Activated T-cell treated with anti-CD3 and anti-CD28 coated beads for 1 hour (primary cell): Measurements from ENCODE around the gene ERLEC1.
"Not testable (repeated sequence)": the region's sequence is repeated elsewhere in the genome, so short reads cannot be mapped to it uniquely, and the experiment has no call there.

Experiments
- DNase-seq: peaks from one replicate; pipeline ENCODE4 v3.0.0-alpha.2; 2020; ENCODE audit warnings: low read depth

ERLEC1 gene

DNA sequence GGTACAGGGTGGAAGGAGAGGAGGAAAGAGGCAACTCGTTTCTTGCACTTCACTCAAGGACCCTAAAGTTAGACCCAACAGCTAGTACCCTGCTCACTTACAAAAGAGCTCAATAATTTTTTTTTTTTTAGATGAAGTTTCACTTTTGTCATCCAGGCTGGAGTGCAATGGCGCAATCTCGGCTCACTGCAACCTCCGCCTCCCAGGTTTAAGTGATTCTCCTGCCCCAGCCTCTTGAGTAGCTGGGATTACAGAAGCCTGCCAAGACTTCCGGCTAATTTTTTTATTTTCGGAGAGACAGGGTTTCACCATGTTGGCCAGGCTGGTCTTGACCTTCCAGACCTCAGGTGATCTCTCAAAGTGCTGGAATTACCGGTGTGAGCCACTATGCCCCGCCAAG, 4.2 kb upstream of the ERLEC1 start:
- DNase-seq: no peak

DNA sequence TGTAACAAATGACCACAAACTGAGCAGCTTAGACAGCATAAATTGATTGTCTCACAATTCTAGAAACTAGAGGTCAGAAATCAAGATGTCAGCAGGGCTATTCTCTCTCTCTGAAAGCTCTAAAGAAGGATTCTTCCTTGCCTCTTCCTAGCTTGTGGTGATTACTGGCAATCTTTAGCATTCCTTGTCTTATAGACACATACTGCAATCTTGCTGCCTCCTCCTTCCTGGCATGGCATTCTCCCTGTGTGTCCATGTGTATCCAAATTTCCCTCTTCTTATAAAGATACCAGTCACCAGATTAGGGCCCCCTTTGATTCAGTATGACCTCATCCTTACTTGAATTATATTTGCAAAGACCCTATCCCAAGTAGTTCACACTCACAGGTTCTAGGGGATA, 2.4 kb upstream of the ERLEC1 start:
- DNase-seq: no peak

DNA sequence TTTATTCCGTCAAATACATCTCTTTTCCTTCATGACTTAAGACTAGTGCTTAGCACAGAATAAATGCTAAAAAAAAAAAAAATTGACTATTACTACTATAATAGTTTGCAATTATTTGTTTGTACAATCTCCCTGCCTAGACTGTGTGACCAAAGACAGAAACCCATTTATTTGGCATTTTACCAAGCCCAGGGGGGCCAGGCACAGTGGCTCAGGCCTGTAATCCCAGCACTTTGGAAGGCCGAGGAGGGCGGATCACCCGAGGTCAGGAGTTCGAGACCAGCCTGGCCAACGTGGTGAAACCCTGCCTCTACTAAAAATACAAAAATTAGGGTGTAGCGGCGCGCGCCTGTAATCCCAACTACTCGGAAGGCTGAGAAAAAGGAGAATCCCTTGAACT, 1.5 kb upstream of the ERLEC1 start:
- DNase-seq: no peak

DNA sequence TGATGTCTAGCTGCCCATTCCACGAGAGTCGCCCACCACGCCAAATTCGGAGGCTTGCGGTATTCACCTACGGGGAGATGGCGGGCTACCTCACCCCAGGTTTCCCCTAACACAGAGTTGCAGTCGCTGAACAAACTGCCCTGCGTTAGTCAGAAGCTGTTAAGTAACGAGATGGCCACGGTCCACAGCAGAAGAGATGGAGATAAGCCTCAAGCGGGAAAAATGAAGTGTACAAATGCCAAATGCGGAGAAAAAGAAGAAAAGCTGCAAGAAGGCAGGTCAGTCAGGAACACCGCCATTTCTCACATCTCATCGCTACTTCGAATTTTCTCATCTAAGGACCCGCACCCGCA, 516 bp upstream of the ERLEC1 start:
- no peak for DNase-seq

DNA sequence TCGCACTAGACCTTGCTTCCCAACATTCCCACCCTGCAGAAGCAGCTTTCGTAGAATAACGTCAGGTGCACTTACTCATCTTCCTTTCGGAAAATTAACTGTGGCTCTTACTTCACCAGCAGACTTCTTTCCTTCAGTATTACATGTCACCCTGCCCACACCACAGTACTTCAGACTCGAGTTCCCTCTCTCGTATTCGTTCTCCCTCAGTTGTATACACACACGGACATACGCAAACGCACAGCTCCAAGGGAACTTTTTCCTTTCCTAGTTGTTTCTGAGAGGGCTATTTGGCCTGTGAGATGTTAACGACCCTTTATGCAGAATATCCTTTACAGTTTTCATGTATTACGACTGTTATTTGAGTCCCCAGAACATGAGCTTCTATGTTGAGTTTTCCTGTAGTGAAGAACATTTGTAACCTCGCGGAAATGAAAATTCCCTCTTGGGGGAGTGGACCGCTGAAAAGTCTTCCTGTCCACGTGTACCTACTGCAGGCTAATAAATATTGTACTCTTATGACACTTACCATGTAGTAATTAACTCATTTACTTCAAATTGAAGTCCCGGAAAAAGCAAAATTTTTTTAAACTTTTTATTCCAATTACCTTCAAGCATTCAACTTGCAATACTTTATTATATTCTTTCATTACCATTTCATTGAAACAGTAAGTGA, 908 bp downstream of the ERLEC1 start:
- DNase-seq: no peak

DNA sequence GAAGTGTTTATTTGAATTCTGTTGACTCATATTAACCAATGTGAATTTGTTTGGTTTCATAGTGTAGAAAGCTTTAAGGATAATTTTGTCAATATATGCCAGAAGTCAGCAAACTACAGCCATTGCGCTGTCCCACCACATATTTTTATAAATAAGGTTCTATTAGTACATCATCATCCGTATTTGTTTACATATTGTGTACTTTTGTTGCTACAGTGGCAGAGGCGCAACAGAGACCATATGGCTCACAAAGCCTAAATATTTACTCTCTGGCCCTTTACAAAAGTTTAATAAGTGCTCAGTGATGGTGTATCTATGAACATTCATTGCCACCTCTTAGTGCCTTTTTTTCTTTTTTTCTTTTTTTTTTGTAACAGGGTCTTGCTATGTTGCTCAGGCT, 6.4 kb downstream of the ERLEC1 start:
- no peak for DNase-seq

DNA sequence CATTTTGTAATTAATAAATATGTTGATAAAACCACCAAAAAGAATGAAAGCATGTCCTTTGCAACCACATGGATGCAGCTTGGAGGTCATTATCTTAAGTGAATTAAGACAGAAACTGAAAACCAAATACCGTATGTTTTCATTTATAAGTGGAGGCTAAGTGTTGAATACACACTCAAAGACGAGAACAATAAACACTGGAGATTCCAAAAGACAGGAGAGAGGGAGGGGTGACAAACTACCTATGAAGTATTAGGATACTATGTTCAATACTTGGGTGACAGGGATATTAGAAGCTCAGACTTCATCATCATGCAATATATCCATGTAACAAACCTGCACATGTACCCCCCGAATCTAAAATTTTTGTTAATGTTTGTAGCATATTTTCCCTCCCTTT, 7.0 kb downstream of the ERLEC1 start:
- DNase-seq: no peak

DNA sequence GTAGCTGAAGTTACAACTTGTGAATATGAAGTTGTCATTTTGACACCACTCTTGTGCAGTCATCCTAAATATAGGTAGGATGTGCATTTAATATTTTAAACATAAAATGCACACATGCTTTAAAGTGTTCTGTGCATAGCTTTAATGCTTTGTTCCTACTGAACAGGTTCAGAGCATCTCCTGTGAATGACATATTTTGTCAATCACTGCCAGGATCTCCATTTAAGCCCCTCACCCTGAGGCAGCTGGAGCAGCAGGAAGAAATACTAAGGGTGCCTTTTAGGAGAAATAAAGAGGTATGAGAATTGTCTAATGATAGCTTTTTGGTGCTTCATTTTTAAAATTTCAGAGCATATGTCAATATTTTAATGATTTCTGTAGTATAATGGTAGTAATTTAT, 14.7 kb downstream of the ERLEC1 start:
- DNase-seq: no peak

DNA sequence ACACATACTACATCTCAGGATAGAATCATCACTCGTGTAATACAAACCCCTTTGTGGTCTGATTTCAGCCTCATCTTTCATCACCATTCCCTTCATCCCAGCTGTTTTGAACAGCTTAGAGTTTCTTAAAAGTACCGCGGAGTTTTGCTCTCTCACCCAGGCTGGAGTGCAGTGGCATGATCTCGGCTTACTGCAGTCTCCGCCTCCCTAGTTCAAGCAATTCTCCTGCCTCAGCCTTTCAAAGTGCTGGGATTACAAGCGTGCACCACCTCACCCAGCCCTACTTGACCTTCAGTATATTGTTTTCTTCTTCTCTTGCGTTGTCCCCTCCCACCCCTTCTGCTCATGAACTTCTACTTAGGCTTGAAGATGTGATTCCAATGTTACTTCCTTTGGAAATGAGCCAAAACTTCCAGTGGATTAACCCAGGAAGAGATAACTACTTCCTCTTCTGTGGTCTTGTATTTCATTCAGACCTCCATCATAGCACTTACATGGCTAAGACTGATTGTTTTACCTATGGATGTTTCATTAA, 15.8 kb downstream of the ERLEC1 start:
- no peak for DNase-seq

DNA sequence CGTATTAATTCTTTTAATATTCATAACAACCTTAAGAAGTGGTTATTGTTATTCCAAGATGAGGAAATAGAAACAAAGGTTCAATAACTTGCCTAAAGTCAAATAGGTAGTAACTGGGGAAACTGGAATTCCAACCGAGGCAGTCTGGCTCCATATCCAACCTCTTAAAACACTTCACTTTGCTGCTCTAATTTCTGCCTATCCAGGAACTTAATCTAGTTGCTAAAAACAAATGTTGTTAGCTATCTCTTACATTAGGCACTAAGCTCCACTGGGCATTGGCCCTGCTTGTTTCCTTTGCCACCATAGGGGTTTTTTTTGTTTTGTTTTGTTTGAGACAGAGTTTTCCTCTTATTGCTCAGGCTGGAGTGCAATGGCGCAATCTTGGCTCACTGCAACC, 24.8 kb downstream of the ERLEC1 start:
- DNase-seq: no peak

DNA sequence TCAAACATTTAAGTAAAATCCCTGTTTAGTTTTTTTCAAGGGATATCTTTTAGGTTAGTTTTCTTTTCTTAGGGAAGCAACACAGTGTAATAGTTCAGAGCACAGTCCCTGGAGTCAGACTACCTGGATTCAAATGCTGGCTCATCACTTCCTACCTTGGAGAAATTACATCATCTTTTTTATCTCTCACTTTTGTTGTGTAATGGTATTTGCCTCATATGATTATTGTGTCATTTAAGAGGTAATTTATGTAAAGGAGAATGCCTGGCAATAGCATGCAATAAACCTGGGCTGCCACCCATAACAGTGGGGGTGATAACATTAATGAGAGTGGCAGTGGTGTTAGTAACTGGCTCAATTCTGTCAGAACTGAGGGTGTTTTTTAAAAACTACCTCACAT, 26.3 kb downstream of the ERLEC1 start:
- no peak for DNase-seq

DNA sequence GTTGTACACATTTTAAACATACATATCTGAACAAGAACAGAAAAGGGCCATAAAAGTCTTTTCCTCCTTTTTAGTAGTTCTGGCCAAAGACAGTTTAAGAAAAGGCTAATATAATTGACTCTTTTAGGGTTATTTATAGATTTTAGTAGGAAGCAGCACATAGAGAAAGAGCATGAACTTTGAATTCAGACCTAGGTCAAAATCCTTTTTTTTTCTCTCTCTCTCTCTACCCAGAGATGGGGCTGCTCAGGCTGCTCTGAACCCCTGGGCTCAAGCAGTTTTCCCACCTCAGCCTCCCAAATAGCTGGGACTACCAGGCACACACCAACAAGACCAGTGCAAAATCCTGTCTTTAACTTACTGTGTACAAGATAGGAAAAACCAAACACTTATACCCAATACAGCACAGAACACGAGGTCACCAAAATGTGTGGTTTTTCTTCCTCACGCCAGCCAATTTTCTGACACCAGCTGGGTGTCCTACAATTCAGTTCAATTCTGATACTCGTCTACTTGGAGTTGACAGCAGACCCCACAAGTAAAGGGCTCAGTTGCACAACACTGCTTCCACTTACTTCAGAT, 32.1 kb downstream of the ERLEC1 start:
- DNase-seq: no peak

DNA sequence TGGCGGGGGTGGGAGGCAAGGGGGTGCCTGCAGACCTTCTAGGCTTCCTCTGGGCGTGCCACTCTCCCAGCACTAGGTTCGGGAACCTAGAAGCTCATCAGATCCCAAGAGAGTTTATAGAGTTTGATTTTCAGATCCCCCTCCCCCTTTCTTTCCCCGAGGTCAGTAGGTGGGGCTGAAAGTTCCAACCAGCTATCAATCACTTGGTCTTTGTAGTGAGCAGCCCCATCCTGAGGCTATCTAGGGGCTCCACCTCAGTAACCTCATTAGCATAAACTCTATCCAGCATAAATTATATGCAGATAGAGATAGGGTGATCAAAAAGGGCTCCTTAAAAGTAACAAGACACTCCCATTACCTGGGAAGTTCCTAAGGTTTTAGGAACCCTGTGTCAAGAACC, 32.8 kb downstream of the ERLEC1 start:
- no peak for DNase-seq

DNA sequence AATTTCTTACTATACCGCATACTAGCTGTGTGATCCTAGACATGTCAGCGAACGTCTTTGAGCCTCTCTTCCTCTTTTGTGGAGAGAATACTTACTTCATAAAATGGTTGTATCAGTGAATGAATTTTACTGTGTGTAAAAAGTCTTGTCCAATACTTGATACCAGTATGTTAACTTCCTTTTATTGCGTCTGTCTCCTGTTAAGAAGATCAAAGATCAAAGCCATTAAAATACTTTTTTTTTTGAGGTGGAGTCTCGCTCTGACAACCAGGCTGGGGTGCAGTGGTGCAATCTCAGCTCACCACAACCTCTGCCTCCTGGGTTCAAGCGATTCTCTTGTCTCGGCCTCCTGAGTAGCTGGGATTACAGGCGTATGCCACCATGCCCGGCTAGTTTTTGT, 33.2 kb downstream of the ERLEC1 start:
- DNase-seq: no peak

DNA sequence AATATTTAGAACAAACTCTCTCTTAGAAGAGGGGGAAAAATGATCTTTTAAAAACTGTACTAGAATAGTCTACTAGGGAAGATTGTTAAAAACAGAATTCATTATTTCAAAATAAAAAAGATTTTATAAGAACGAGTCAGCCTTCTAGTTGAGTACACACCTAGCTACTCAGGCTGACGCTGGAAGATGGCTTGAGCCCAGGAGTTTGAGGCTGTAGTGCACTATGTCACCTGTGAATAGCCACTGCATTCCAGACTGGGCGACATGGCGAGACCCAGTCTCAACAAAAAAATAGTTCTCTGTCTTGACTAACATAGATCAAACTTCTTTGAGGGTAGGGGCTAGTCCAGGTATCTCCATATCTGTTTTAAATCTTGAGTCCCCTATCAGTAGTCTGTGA, 33.9 kb downstream of the ERLEC1 start:
- DNase-seq: no peak

DNA sequence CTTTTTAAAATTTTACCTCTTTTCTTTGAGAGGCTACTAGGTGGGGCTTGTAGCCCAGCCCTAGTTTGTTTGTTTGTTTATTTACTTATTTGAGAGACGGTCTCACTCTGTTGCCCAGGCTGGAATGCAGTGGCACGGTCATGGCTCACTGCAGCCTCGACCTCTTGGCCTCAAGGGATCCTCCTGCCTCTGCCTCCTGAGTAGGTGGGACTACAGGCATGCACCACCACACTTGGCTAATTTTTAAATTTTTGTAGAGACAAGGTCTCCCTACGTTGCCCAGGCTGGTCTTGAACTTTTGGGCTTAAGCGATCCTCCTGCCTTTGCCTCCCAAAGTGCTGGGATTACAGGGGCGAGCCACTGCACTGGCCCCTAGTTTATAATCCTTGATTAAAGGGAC, 35.0 kb downstream of the ERLEC1 start:
- DNase-seq: no peak

DNA sequence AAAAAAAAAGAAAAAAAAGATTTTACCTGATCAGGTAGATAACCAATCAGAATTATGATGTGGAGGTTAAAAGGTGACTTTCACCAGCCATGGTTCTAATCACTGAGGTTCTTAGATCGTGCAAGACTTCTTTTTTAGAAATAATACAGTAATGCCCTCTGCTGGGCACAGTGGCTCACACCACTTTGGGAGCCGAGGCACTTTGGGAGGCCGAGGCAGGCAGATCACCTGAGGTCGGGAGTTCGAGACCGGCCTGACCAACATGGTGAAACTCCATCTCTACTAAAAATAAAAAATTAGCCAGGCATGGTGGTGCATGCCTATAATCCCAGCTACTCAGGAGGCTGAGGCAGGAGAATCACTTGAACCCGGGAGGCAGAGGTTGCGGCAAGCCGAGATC, 36.8 kb downstream of the ERLEC1 start:
- not testable (repeated sequence) for DNase-seq

DNA sequence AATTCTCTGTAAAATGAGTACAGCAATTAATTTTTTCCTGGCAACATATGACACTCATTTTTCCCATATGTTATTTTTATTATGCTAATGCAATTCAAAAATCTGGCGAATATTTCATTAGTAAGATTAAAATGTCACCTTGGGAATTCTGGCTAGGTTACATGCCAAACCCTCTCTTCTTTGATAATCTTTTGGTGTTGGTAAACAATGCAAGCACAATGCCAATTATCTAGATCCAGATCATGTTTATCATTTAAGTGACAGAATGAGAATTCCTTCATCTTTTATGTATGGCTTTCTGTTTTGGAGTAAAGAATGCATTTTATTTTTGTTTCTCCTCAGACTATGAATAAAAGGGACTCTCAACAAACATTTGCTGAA, 39.2 kb downstream of the ERLEC1 start:
- no peak for DNase-seq

DNA sequence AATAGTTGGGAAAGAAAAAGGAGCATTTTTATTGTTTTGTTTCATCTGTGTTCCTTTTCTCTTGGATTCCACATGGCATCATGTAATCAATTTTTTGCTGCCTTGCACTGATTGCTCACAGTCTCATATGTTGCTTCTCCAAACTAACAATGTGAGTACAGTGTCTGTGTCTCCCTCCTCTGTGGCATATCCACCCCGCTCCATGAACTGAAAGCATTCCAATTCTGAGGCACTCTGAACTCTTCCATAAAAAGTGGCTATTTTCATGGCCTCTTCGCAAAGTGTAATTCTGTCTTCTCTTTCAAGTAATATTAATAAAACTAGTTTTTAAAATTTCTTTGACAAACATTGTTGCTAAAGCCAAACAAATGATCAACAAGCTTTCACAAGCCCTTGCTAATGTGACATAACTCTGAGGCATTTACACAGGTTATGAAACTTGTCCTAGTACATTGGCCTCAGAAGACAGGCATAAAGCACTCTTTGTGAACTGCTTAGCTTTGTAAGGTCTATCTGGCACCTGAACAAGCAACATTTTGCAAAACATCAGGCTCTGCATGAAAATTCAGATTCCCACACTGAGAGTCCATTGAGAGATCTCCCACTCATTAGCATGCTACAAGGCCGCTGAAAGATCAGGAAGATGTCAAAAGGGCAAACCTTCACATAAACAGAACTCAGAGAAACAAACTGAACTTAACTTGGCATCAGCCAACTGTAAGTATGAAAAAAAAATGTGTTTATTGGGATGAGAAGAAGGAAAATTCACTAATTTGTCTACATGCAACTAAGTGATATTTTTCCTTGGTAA, 39.9 kb downstream of the ERLEC1 start:
- no peak for DNase-seq

DNA sequence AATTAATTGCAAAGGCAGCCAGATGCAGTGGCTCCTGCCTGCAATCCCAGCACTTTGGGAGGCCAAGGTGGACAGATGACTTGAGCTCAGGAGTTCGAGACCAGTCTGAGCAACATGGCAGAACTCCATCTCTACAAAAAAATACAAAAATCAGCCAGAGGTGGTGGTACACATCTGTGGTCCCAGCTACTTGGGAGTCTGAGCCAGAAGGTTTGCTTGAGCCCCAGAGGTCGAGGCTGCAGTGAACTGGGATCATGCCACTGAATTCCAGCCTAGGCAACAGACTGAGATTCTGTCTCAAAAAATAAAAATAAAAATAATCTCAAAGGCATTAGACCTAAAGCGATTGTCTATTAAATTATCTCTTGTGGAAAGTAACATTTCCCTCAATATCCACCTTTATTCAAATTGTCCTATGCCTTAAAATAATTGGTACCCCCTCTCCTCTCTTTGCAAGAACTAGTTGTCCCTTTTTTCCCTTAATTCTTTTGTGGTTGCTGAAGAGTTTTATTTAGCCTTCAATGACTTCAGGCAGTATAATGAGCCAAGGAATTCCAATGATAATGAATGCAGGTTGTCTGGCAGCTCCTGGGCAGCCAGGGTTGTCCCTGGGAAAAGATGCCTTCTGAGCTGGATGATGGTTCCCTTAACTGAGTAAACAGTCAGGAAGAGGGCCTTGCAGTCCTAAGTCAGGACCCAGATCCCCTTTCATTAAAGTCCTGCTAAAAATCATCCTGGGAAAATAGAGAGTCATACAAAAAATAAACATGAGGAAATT, 40.7 kb downstream of the ERLEC1 start:
- DNase-seq: no peak

DNA sequence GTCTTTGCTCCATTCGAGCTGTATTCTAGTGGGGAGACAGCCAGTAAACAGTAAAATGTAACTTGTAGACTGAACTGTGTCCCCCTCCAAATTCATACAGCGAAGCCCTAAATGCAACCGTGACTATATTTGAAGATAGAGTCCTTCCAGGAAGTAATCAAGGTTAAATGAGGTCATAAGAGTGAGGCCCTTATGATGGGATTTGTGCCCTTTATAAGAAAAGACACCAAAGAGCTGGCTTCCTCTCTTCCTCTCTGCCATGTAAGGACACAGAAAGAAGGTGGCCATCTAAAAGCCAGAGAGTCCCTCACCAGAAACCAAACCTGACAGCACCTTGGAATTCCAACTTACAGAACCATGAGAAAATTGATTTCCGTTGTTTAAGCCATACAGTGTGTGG, 41.5 kb downstream of the ERLEC1 start:
- DNase-seq: no peak

DNA sequence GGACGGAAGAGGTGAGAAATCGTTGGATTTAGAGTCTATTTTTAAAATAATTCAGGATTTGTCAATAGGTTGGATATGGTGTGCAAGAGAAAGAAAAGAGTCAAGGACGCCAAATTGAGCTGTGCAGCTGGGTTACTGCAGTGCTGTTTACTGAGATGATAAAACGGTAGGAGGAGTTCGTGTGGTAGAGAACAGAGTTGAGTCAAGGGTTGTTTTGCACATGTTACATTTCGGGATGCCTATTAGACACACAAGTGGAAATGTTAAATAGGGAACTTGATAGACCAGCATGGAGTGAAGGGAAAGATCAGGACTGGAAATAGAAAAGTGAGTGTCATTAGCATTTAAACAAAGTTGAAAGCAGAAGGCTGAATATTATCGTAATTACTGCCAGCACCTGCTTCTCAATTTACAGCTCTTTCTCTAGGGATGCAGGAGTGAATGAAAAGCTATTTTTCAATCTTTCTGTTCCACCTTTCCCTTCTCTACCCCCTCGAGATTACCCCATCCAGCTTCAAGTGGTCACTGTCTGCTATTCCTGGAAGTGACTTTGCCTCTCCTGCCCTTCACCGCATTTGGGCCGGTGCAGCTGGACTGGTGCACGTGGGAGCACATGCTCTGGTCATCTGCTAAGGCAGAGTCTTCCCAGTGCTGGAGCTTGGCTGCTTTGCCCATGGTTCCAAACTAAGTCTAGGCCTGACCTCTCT, 42.6 kb downstream of the ERLEC1 start:
- no peak for DNase-seq
